Measurements from ENCODE around the gene RIBC2.

Gene RIBC2

GRCh38 chr22:45425531-45426265 lies 12.2 kb downstream of the RIBC2 start:
- no peaks in the 10 kb centered on the region for H3K4me1 ChIP-seq (ENCODE audit: control insufficient read depth, low read depth, low read length)
- H3K79me1 ChIP-seq (ENCODE audit: low read length), result no peaks in the 10 kb centered on the region
- no peak overlapping the region for H3K23ac ChIP-seq (ENCODE audit: low read length)
- H3K27me3 ChIP-seq (ENCODE audit: insufficient read depth, low read length, poor library complexity), result no peaks in the 10 kb centered on the region
- H2BK5ac ChIP-seq (ENCODE audit: low read length), result no peak overlapping the region
- H4K5ac ChIP-seq (ENCODE audit: low read length), result no peak overlapping the region
- no peak overlapping the region for H3K56ac ChIP-seq (ENCODE audit: low read length)
- DNase-seq, result no peak
- no peak overlapping the region for H2BK15ac ChIP-seq (replicated peaks; ENCODE audit: low read depth)
- H3K4ac ChIP-seq (ENCODE audit: low read depth, low read length), result no peak overlapping the region
- no peak overlapping the region for H2BK120ac ChIP-seq (ENCODE audit: low read depth, low read length)
- no peak overlapping the region for H3K9ac ChIP-seq (ENCODE audit: low read length)
- no peak overlapping the region for H3K27ac ChIP-seq (ENCODE audit: low read depth, low read length)
- H2AK5ac ChIP-seq (ENCODE audit: low read length), result no peak overlapping the region
- no peak overlapping the region for H3K18ac ChIP-seq (ENCODE audit: low read length)
- H4K8ac ChIP-seq (ENCODE audit: low read depth, low read length), result no peak overlapping the region
- no CpG with 5 or more reads among the region's 23 CpGs for WGBS (ENCODE audit: extremely low coverage, insufficient coverage, low lambda C conversion rate)
- H3K4me2 ChIP-seq (ENCODE audit: low read length), result no peak overlapping the region
- H3K79me2 ChIP-seq (ENCODE audit: control insufficient read depth, insufficient read depth, low read length), result no peaks in the 10 kb centered on the region
- no peak overlapping the region for H3K4me3 ChIP-seq (ENCODE audit: low read length)
- no peaks in the 10 kb centered on the region for H3K36me3 ChIP-seq (ENCODE audit: control insufficient read depth, insufficient read depth, low read length)

GRCh38 chr22:45426387-45426786 lies 12.9 kb downstream of the RIBC2 start:
- H3K4me1 ChIP-seq (ENCODE audit: control insufficient read depth, low read depth, low read length), result no peaks in the 10 kb centered on the region
- no peak overlapping the region for H3K4me3 ChIP-seq (ENCODE audit: low read length)
- no peak overlapping the region for H3K23ac ChIP-seq (ENCODE audit: low read length)
- no peak overlapping the region for H2BK120ac ChIP-seq (ENCODE audit: low read depth, low read length)
- no peak overlapping the region for H4K5ac ChIP-seq (ENCODE audit: low read length)
- no peaks in the 10 kb centered on the region for H3K27me3 ChIP-seq (ENCODE audit: insufficient read depth, low read length, poor library complexity)
- H2AK5ac ChIP-seq (ENCODE audit: low read length), result no peak overlapping the region
- no peak overlapping the region for H3K18ac ChIP-seq (ENCODE audit: low read length)
- no peak overlapping the region for H4K8ac ChIP-seq (ENCODE audit: low read depth, low read length)
- H3K4me2 ChIP-seq (ENCODE audit: low read length), result no peak overlapping the region
- H3K9ac ChIP-seq (ENCODE audit: low read length), result no peak overlapping the region
- no CpG with 5 or more reads among the region's 9 CpGs for WGBS (ENCODE audit: extremely low coverage, insufficient coverage, low lambda C conversion rate)
- no peak overlapping the region for H3K56ac ChIP-seq (ENCODE audit: low read length)
- H3K27ac ChIP-seq (ENCODE audit: low read depth, low read length), result no peak overlapping the region
- DNase-seq, result no peak
- no peaks in the 10 kb centered on the region for H3K79me1 ChIP-seq (ENCODE audit: low read length)
- H2BK15ac ChIP-seq (replicated peaks; ENCODE audit: low read depth), result no peak overlapping the region
- no peak overlapping the region for H2BK5ac ChIP-seq (ENCODE audit: low read length)
- H3K4ac ChIP-seq (ENCODE audit: low read depth, low read length), result no peak overlapping the region
- no peaks in the 10 kb centered on the region for H3K36me3 ChIP-seq (ENCODE audit: control insufficient read depth, insufficient read depth, low read length)
- H3K79me2 ChIP-seq (ENCODE audit: control insufficient read depth, insufficient read depth, low read length), result no peaks in the 10 kb centered on the region

DNA sequence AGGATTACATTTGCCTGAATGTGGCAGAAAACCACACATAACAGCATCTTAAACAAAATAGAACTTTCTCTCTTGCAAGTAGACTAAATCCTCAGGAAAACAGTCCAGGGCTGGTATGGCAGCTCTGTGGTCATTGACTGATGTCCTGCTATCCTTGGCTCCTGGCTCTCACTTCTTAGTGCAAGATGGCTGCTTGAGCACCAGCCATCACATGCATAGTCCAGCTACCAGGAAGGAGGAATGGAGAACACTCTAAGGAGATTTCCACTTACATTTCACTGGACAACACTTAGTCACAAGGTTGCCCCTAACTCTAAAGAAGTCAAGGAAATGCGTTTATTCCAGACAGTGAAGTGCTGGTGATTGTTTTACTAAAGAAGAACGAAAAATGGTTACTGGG lies 13.6 kb downstream of the RIBC2 start:
- no peak overlapping the region for H3K4me2 ChIP-seq (ENCODE audit: low read length)
- no peak overlapping the region for H3K4ac ChIP-seq (ENCODE audit: low read depth, low read length)
- H3K18ac ChIP-seq (ENCODE audit: low read length), result no peak overlapping the region
- H3K79me2 ChIP-seq (ENCODE audit: control insufficient read depth, insufficient read depth, low read length), result no peaks in the 10 kb centered on the region
- no peak overlapping the region for H3K4me3 ChIP-seq (ENCODE audit: low read length)
- H3K27ac ChIP-seq (ENCODE audit: low read depth, low read length), result no peak overlapping the region
- WGBS (ENCODE audit: extremely low coverage, insufficient coverage, low lambda C conversion rate), result no CpG with 5 or more reads among the region's 2 CpGs
- no peak overlapping the region for H2BK15ac ChIP-seq (replicated peaks; ENCODE audit: low read depth)
- no peak overlapping the region for H3K23ac ChIP-seq (ENCODE audit: low read length)
- H3K36me3 ChIP-seq (ENCODE audit: control insufficient read depth, insufficient read depth, low read length), result no peaks in the 10 kb centered on the region
- no peaks in the 10 kb centered on the region for H3K79me1 ChIP-seq (ENCODE audit: low read length)
- DNase-seq, result no peak
- no peak overlapping the region for H2AK5ac ChIP-seq (ENCODE audit: low read length)
- no peaks in the 10 kb centered on the region for H3K27me3 ChIP-seq (ENCODE audit: insufficient read depth, low read length, poor library complexity)
- no peak overlapping the region for H3K56ac ChIP-seq (ENCODE audit: low read length)
- no peak overlapping the region for H2BK5ac ChIP-seq (ENCODE audit: low read length)
- H4K8ac ChIP-seq (ENCODE audit: low read depth, low read length), result no peak overlapping the region
- H3K9ac ChIP-seq (ENCODE audit: low read length), result no peak overlapping the region
- H3K4me1 ChIP-seq (ENCODE audit: control insufficient read depth, low read depth, low read length), result no peaks in the 10 kb centered on the region
- H2BK120ac ChIP-seq (ENCODE audit: low read depth, low read length), result no peak overlapping the region
- H4K5ac ChIP-seq (ENCODE audit: low read length), result no peak overlapping the region

DNA sequence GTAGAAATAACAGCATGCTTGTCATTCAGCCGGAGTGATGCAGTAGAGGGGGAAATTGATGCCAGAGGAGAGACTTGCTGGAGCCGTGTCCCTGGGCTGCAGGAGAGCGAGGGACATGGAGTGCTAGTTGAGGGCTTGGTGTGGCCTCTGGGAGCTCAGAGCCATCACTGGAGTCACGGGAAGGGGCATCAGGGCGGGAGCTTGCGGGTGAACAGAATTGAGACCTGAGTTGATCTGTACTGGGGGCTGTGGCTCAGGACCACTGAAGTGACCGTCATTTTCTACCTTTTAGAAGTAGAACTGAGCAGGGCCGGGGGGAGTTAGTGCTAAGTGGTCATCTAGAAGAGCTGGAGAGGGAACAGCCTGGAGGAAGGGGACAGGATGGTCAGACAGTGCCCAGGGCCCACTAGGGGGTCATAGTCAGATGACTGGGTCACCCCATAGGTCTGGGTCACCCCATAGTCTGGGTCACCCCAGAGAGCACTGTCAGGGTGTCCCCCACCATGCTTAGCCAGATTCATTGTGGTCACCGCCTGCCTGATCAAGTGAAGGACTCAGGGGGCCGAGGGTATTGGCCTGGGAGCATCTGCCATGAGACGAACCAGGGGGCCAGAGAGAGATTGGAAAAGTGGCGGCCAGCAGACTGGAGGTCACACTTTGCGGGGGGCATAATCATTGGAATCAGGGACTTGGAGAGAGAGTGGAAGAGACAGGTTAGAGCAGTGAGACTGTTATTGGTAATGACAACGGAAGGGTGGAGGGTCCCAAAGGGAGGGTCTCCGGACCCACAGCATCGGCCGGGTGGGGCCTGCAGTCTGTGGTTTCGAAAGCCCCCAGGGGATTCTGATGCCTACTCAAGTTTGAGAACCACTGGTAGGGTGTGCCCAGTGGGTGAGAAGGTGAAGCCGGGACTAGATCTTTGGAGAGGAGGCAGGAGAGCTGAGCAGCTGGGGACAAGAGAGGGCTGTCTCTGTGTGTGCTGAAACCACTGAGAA lies 15.2 kb downstream of the RIBC2 start:
- Histone ChIP-seq H2BK120ac (ENCODE audit: low read depth, low read length) (no peak overlapping the region), H2BK5ac (ENCODE audit: low read length) (no peak overlapping the region), H3K4me1 (ENCODE audit: control insufficient read depth, low read depth, low read length) (no peaks in the 10 kb centered on the region), H3K36me3 (ENCODE audit: control insufficient read depth, insufficient read depth, low read length) (no peaks in the 10 kb centered on the region), H3K4me3 (ENCODE audit: low read length) (no peak overlapping the region), H3K23ac (ENCODE audit: low read length) (no peak overlapping the region), H3K79me2 (ENCODE audit: control insufficient read depth, insufficient read depth, low read length) (no peaks in the 10 kb centered on the region), H3K4ac (ENCODE audit: low read depth, low read length) (no peak overlapping the region), H4K5ac (ENCODE audit: low read length) (no peak overlapping the region), H3K79me1 (ENCODE audit: low read length) (no peaks in the 10 kb centered on the region), H3K4me2 (ENCODE audit: low read length) (no peak overlapping the region), H2BK15ac (replicated peaks; ENCODE audit: low read depth) (no peak overlapping the region), H3K27ac (ENCODE audit: low read depth, low read length) (no peak overlapping the region), H3K9ac (ENCODE audit: low read length) (no peak overlapping the region), H4K8ac (ENCODE audit: low read depth, low read length) (no peak overlapping the region), H2AK5ac (ENCODE audit: low read length) (no peak overlapping the region), H3K18ac (ENCODE audit: low read length) (no peak overlapping the region), H3K56ac (ENCODE audit: low read length) (no peak overlapping the region), H3K27me3 (ENCODE audit: insufficient read depth, low read length, poor library complexity) (no peaks in the 10 kb centered on the region)
- no CpG with 5 or more reads among the region's 19 CpGs for WGBS (ENCODE audit: extremely low coverage, insufficient coverage, low lambda C conversion rate)
- no peak for DNase-seq

- Histone ChIP-seq H3K4ac (ENCODE audit: low read depth, low read length) (no peak overlapping the region), H3K23ac (ENCODE audit: low read length) (no peak overlapping the region), H3K79me1 (ENCODE audit: low read length) (no peaks in the 10 kb centered on the region), H2AK5ac (ENCODE audit: low read length) (no peak overlapping the region), H4K5ac (ENCODE audit: low read length) (no peak overlapping the region), H3K4me1 (ENCODE audit: control insufficient read depth, low read depth, low read length) (no peaks in the 10 kb centered on the region), H4K8ac (ENCODE audit: low read depth, low read length) (no peak overlapping the region), H3K56ac (ENCODE audit: low read length) (no peak overlapping the region), H2BK15ac (replicated peaks; ENCODE audit: low read depth) (no peak overlapping the region), H3K4me2 (ENCODE audit: low read length) (no peak overlapping the region), H3K27ac (ENCODE audit: low read depth, low read length) (peak overlapping the region; percentile 6), H3K36me3 (ENCODE audit: control insufficient read depth, insufficient read depth, low read length) (no peaks in the 10 kb centered on the region), H3K79me2 (ENCODE audit: control insufficient read depth, insufficient read depth, low read length) (no peaks in the 10 kb centered on the region), H3K9ac (ENCODE audit: low read length) (no peak overlapping the region), H2BK120ac (ENCODE audit: low read depth, low read length) (no peak overlapping the region), H3K27me3 (ENCODE audit: insufficient read depth, low read length, poor library complexity) (no peaks in the 10 kb centered on the region), H3K18ac (ENCODE audit: low read length) (no peak overlapping the region), H2BK5ac (ENCODE audit: low read length) (no peak overlapping the region), H3K4me3 (ENCODE audit: low read length) (no peak overlapping the region)
- WGBS (ENCODE audit: extremely low coverage, insufficient coverage, low lambda C conversion rate), result no CpG with 5 or more reads among the region's 10 CpGs
- no peak for DNase-seq
Measured at GRCh38 chr22:45429424-45429823, 15.9 kb downstream of the RIBC2 start.
